HG02642 (cell line): ENCODE data around the gene ZNF532.

Experiments used
- ATAC-seq: cut with Tn5 transposase; IDR thresholded peaks from one replicate; pipeline ENCODE4 v1.9.1; 2021; ENCODE audit warnings: mild to moderate bottlenecking; ENCODE audit not compliant: unreplicated experiment, poor library complexity

The ZNF532 gene

GRCh38 chr18:58867281-58867961 lies 2.7 kb downstream of the ZNF532 start:
- no peak for ATAC-seq

- no peak for ATAC-seq
Observed at GRCh38 chr18:58868440-58868839, 3.8 kb downstream of the ZNF532 start.

GRCh38 chr18:58870130-58870529 lies 5.5 kb downstream of the ZNF532 start:
- ATAC-seq: no peak

GRCh38 chr18:58870621-58871020 lies 5.9 kb downstream of the ZNF532 start:
- ATAC-seq: no peak

- ATAC-seq: no peak
Observed at GRCh38 chr18:58871514-58872420, 7.1 kb downstream of the ZNF532 start.

GRCh38 chr18:58878640-58879039 lies 14.0 kb downstream of the ZNF532 start:
- ATAC-seq: no peak

GRCh38 chr18:58881477-58881876 lies 16.8 kb downstream of the ZNF532 start:
- no peak for ATAC-seq

- no peak for ATAC-seq
Observed at GRCh38 chr18:58882044-58882443, 17.4 kb downstream of the ZNF532 start.

- ATAC-seq: no peak
Observed at GRCh38 chr18:58882686-58883085, 18.0 kb downstream of the ZNF532 start.

GRCh38 chr18:58884680-58885079 lies 20.0 kb downstream of the ZNF532 start:
- ATAC-seq: no peak

GRCh38 chr18:58886431-58886830 lies 21.8 kb downstream of the ZNF532 start:
- no peak for ATAC-seq

- peak; percentile 3 for ATAC-seq
Observed at GRCh38 chr18:58886864-58887612, 22.4 kb downstream of the ZNF532 start.

GRCh38 chr18:58887613-58887963 lies 22.9 kb downstream of the ZNF532 start:
- ATAC-seq: peak; percentile 74

- ATAC-seq: no peak
Observed at GRCh38 chr18:58891776-58892175, 27.1 kb downstream of the ZNF532 start.

- ATAC-seq: no peak
Observed at GRCh38 chr18:58892488-58892887, 27.8 kb downstream of the ZNF532 start.

- no peak for ATAC-seq
Observed at GRCh38 chr18:58893388-58894099, 28.9 kb downstream of the ZNF532 start.

GRCh38 chr18:58894930-58895329 lies 30.3 kb downstream of the ZNF532 start:
- ATAC-seq: no peak

- ATAC-seq: no peak
Observed at GRCh38 chr18:58895385-58895784, 30.7 kb downstream of the ZNF532 start.

- ATAC-seq: peak; percentile 80
Observed at GRCh38 chr18:58896268-58896667, 31.6 kb downstream of the ZNF532 start.

- no peak for ATAC-seq
Observed at GRCh38 chr18:58896734-58897508, 32.2 kb downstream of the ZNF532 start.
